Vagina (tissue), 2 donors: ENCODE data around the gene KIAA0753. TPM values are rescaled to one million over a fixed set of nuclear protein-coding genes. Genes with fewer than 3 reads are reported as not detected.

ENCODE experiments used
- DNase-seq, 2 donors: peaks; one replicate each; pipeline ENCODE4 v3.0.0-alpha.2; 2017; ENCODE audit errors: extremely low spot score in 2 of 2
- H3K27ac ChIP-seq: fragments of 200-600 bp; sonication (generic); one replicate; pipeline ENCODE4 v1.5.1; 2019
- H3K27me3 ChIP-seq: fragments of 200-600 bp; sonication (generic); one replicate; pipeline ENCODE4 v1.5.1; 2019
- H3K36me3 ChIP-seq, 2 donors: fragments of 200-600 bp; sonication (generic); one replicate each; pipeline ENCODE4 v1.5.1; 2017 to 2019
- H3K4me1 ChIP-seq: fragments of 200-600 bp; sonication (generic); one replicate; pipeline ENCODE4 v1.5.1; 2019
- H3K4me3 ChIP-seq, 2 donors: fragments of 200-600 bp; sonication (generic); 1 replicate in 1 of 2; 2 replicates in 1 of 2; pipeline ENCODE4 v1.5.1; 2016 to 2019
- H3K9me3 ChIP-seq: fragments of 200-600 bp; sonication (generic); one replicate; pipeline ENCODE4 v1.5.1; 2019
- POLR2A ChIP-seq, 2 donors: fragments of 450-650 bp; IDR thresholded peaks; one replicate each; pipeline ENCODE4 v1.6.1; 2017; ENCODE audit warnings: antibody characterized with exemption in 2 of 2, mild to moderate bottlenecking in 2 of 2, moderate library complexity in 2 of 2
- POLR2AphosphoS5 ChIP-seq, 2 donors: sonication (generic); formaldehyde crosslinking; IDR thresholded peaks; one replicate each; pipeline ENCODE4 v1.9.0; 2017; ENCODE audit warnings: antibody characterized with exemption in 2 of 2, mild to moderate bottlenecking in 2 of 2, low read depth in 1 of 2; ENCODE audit not compliant: insufficient read depth in 1 of 2
- intact Hi-C: fragments of 100-400 bp; cut with DNase I; formaldehyde crosslinking; loops from one replicate; pipeline ENCODE4 v1.15.1; 2023
- total RNA-seq: library from RNA; depleted of rRNA; stranded (reverse); fragments of >200 nt; gene quantifications from one replicate; pipeline ENCODE4 v1.2.3, GENCODE V29; 2016
- TF ChIP-seq, protein P1 (sequence below), 3 experiments: fragments of 450-650 bp in 2 of 3; fragments of 200-600 bp in 1 of 3; sonication (generic) in 1 of 3; IDR thresholded peaks; one replicate each; pipeline ENCODE4 v1.5.1; 2017 to 2019; ENCODE audit warnings: antibody characterized with exemption in 3 of 3, mild to moderate bottlenecking in 2 of 3, moderate library complexity in 2 of 3

The KIAA0753 gene
- total RNA-seq, 1 donor from 2014 or later: 14.5 TPM

DNA sequence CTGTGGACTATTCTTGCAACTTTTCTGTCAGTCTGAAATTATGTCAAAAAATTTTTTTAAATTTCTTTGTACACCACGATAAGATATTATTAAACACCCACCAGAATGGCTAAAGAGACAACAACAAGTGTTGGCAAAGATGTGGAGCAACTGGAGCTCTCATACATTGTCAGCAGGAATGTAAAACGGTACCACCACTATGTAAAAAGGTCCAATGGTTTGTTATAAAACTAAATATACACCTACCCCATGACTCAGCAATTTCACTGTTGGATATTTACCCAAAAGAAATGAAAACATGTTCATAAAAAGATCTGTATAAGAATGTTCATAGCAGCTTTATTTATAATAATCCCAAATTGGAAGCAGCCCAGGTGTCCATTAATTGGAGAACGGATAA is 7.2 kb downstream of the KIAA0753 start:
- Histone ChIP-seq H3K27ac (no peak overlapping the region), H3K27me3 (no peaks in the 10 kb centered on the region), H3K9me3 (no peaks in the 10 kb centered on the region), H3K36me3 (peaks cover 0 to 28% of the 10 kb centered on the region in 2 donors), H3K4me3 (no peak overlapping the region), H3K4me1 (peaks cover 13% of the 10 kb centered on the region)
- intact Hi-C loops: no loop called here
- TF ChIP-seq POLR2A (IDR thresholded peaks at IDR 0.05) (no peak), POLR2AphosphoS5 (IDR thresholded peaks at IDR 0.05; ENCODE audit: insufficient read depth in 1 of 2, low read depth in 1 of 2) (no peak)
- TF ChIP-seq, protein P1, sequence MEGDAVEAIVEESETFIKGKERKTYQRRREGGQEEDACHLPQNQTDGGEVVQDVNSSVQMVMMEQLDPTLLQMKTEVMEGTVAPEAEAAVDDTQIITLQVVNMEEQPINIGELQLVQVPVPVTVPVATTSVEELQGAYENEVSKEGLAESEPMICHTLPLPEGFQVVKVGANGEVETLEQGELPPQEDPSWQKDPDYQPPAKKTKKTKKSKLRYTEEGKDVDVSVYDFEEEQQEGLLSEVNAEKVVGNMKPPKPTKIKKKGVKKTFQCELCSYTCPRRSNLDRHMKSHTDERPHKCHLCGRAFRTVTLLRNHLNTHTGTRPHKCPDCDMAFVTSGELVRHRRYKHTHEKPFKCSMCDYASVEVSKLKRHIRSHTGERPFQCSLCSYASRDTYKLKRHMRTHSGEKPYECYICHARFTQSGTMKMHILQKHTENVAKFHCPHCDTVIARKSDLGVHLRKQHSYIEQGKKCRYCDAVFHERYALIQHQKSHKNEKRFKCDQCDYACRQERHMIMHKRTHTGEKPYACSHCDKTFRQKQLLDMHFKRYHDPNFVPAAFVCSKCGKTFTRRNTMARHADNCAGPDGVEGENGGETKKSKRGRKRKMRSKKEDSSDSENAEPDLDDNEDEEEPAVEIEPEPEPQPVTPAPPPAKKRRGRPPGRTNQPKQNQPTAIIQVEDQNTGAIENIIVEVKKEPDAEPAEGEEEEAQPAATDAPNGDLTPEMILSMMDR (IDR thresholded peaks at IDR 0.05): no peak
- no peak for DNase-seq

GRCh38 chr17:6632530-6632929 is 8.0 kb downstream of the KIAA0753 start:
- Histone ChIP-seq H3K27me3 (no peaks in the 10 kb centered on the region), H3K4me1 (peaks cover 6% of the 10 kb centered on the region), H3K4me3 (no peak overlapping the region), H3K36me3 (peaks cover 0 to 35% of the 10 kb centered on the region in 2 donors), H3K9me3 (no peaks in the 10 kb centered on the region), H3K27ac (no peak overlapping the region)
- TF ChIP-seq, protein P1 (IDR thresholded peaks at IDR 0.05): no peak
- TF ChIP-seq POLR2AphosphoS5 (IDR thresholded peaks at IDR 0.05; ENCODE audit: insufficient read depth in 1 of 2, low read depth in 1 of 2) (no peak), POLR2A (IDR thresholded peaks at IDR 0.05) (no peak)
- DNase-seq: no peak
- intact Hi-C loops: no loop called here

- H3K9me3 ChIP-seq: no peaks in the 10 kb centered on the region
- no peaks in the 10 kb centered on the region for H3K27me3 ChIP-seq
- intact Hi-C loops: no loop called here
- no peaks in the 10 kb centered on the region for H3K4me1 ChIP-seq
- H3K4me3 ChIP-seq: no peak overlapping the region
- TF ChIP-seq POLR2AphosphoS5 (IDR thresholded peaks at IDR 0.05; ENCODE audit: insufficient read depth in 1 of 2, low read depth in 1 of 2) (no peak), POLR2A (IDR thresholded peaks at IDR 0.05) (no peak)
- TF ChIP-seq, protein P1 (IDR thresholded peaks at IDR 0.05): no peak
- DNase-seq: no peak
- H3K36me3 ChIP-seq: peaks cover 0 to 48% of the 10 kb centered on the region in 2 donors
- no peak overlapping the region for H3K27ac ChIP-seq
Observed at GRCh38 chr17:6630390-6630789, 10.1 kb downstream of the KIAA0753 start.

GRCh38 chr17:6627019-6627418 is 13.5 kb downstream of the KIAA0753 start:
- DNase-seq: no peak
- Histone ChIP-seq H3K4me1 (no peaks in the 10 kb centered on the region), H3K4me3 (no peak overlapping the region), H3K36me3 (peaks cover 0 to 55% of the 10 kb centered on the region in 2 donors), H3K27ac (no peak overlapping the region), H3K9me3 (no peaks in the 10 kb centered on the region), H3K27me3 (no peaks in the 10 kb centered on the region)
- intact Hi-C loops: no loop called here
- TF ChIP-seq, protein P1 (IDR thresholded peaks at IDR 0.05): no peak
- TF ChIP-seq POLR2A (IDR thresholded peaks at IDR 0.05) (no peak), POLR2AphosphoS5 (IDR thresholded peaks at IDR 0.05; ENCODE audit: insufficient read depth in 1 of 2, low read depth in 1 of 2) (no peak)

GRCh38 chr17:6626616-6627015 is 13.9 kb downstream of the KIAA0753 start:
- DNase-seq: no peak
- TF ChIP-seq, protein P1 (IDR thresholded peaks at IDR 0.05): no peak
- Histone ChIP-seq H3K27me3 (no peaks in the 10 kb centered on the region), H3K9me3 (no peaks in the 10 kb centered on the region), H3K4me1 (no peaks in the 10 kb centered on the region), H3K4me3 (no peak overlapping the region), H3K36me3 (peaks cover 0 to 55% of the 10 kb centered on the region in 2 donors), H3K27ac (no peak overlapping the region)
- intact Hi-C loops: no loop called here
